B cell (primary cell): ENCODE results near the gene TEKT2. TPM values are rescaled to one million over a fixed set of nuclear protein-coding genes. Genes with fewer than 3 reads are reported as not detected.

Experiments
- ATAC-seq: fragments of 200-7000 bp; cut with Tn5 transposase; one replicate; pipeline ENCODE4 v1.10.0; 2021; ENCODE audit warnings: low read depth, mild to moderate bottlenecking, moderate number of reproducible peaks, moderate library complexity
- CTCF ChIA-PET: fragments of 350-600 bp; sonication (Branson Sonifier 250); formaldehyde crosslinking; loops from one replicate; lab custom pipeline; 2021; ENCODE audit warnings: antibody characterized with exemption, inconsistent platforms; lab: Charles Lee
- POLR2A ChIA-PET: fragments of 350-600 bp; sonication (Branson Sonifier 250); formaldehyde crosslinking; loops from one replicate; lab custom pipeline; 2021; ENCODE audit warnings: antibody characterized with exemption; lab: Charles Lee
- DNase-seq: peaks from one replicate; pipeline ENCODE4 v3.0.0; 2013
- H2AFZ ChIP-seq: 2 replicates; pipeline ENCODE4 v1.6.1; 2012; ENCODE audit warnings: mild to moderate bottlenecking, low read depth, low read length; ENCODE audit not compliant: insufficient read depth, poor library complexity, severe bottlenecking
- H3K27ac ChIP-seq, 2 donors: 1 replicate in 1 of 2; 2 replicates in 1 of 2; pipeline ENCODE4 v1.5.1; 2012 to 2013; ENCODE audit warnings: low read length in 2 of 2, mild to moderate bottlenecking in 2 of 2, moderate library complexity in 1 of 2
- H3K27me3 ChIP-seq, 4 experiments: fragments of 200-600 bp in 1 of 4; sonication (generic) in 1 of 4; replicated peaks in 1 of 4; 1 replicate in 2 of 4; 2 replicates in 2 of 4; pipeline versions ENCODE4 v1.6.1 to v1.7.0; 2013 to 2016; ENCODE audit warnings: low read length in 3 of 4, mild to moderate bottlenecking in 2 of 4, mixed read lengths in 1 of 4, moderate library complexity in 1 of 4; ENCODE audit not compliant: insufficient read depth in 4 of 4, control insufficient read depth in 3 of 4; ENCODE audit errors: control extremely low read depth in 1 of 4
- H3K36me3 ChIP-seq, 2 experiments: replicated peaks in 1 of 2; 1 replicate in 1 of 2; 2 replicates in 1 of 2; pipeline versions ENCODE4 v1.6.1 to v1.7.1; 2013; ENCODE audit warnings: low read length in 1 of 2; ENCODE audit not compliant: insufficient read depth in 2 of 2, control insufficient read depth in 1 of 2; ENCODE audit errors: control extremely low read depth in 1 of 2, extremely low read depth in 1 of 2
- H3K4me1 ChIP-seq, 2 donors: fragments of 200-600 bp in 1 of 2; sonication (generic) in 1 of 2; 1 replicate in 1 of 2; 2 replicates in 1 of 2; pipeline versions ENCODE4 v1.5.1 to v1.6.1; 2013 to 2017; ENCODE audit warnings: low read length in 2 of 2; ENCODE audit not compliant: control insufficient read depth in 2 of 2, insufficient read depth in 2 of 2
- H3K4me2 ChIP-seq: replicated peaks from 2 replicates; pipeline ENCODE3; 2012; ENCODE audit warnings: mild to moderate bottlenecking, low read depth, low read length; ENCODE audit not compliant: poor library complexity, severe bottlenecking
- H3K4me3 ChIP-seq, 5 experiments: fragments of 200-600 bp in 1 of 5; sonication (generic) in 1 of 5; 1 replicate in 3 of 5; 2 replicates in 2 of 5; pipeline versions ENCODE4 v1.5.1 to v1.7.0; 2011 to 2016; ENCODE audit warnings: low read length in 4 of 5, mild to moderate bottlenecking in 4 of 5, low read depth in 2 of 5, control low read depth in 1 of 5, moderate library complexity in 1 of 5; ENCODE audit not compliant: insufficient read depth in 1 of 5; ENCODE audit errors: control extremely low read depth in 1 of 5, extremely low read depth in 1 of 5
- H3K79me2 ChIP-seq: fragments of 200-600 bp; sonication (generic); one replicate; pipeline ENCODE4 v1.6.0; 2016; ENCODE audit warnings: low read length; ENCODE audit not compliant: control insufficient read depth, insufficient read depth
- H3K9ac ChIP-seq: fragments of 200-600 bp; sonication (generic); 2 replicates; pipeline ENCODE4 v1.6.1; 2017; ENCODE audit warnings: mild to moderate bottlenecking, low read length, moderate library complexity
- H3K9me3 ChIP-seq, 3 donors: one replicate each; pipeline versions ENCODE4 v1.6.1 to v1.7.1; 2013; ENCODE audit warnings: low read length in 2 of 3; ENCODE audit not compliant: control insufficient read depth in 2 of 3, insufficient read depth in 1 of 3; ENCODE audit errors: control extremely low read depth in 1 of 3
- H4K20me1 ChIP-seq: 2 replicates; pipeline ENCODE4 v1.6.0; 2012; ENCODE audit warnings: mild to moderate bottlenecking, low read length; ENCODE audit not compliant: insufficient read depth, control insufficient read depth, poor library complexity, severe bottlenecking
- H3K27ac Mint-ChIP-seq: one replicate; pipeline ENCODE4 v1.8.0; 2021; ENCODE audit warnings: mixed read lengths
- H3K27me3 Mint-ChIP-seq: one replicate; pipeline ENCODE4 v1.8.0; 2021; ENCODE audit warnings: mixed read lengths
- H3K4me1 Mint-ChIP-seq: one replicate; pipeline ENCODE4 v1.8.0; 2021; ENCODE audit warnings: mixed read lengths
- H3K4me3 Mint-ChIP-seq: one replicate; pipeline ENCODE4 v1.8.0; 2021; ENCODE audit warnings: mixed read lengths
- H3K9me3 Mint-ChIP-seq: one replicate; pipeline ENCODE4 v1.8.0; 2022; ENCODE audit warnings: mixed read lengths; ENCODE audit not compliant: insufficient read depth
- EZH2 ChIP-seq: IDR thresholded peaks from 2 replicates; pipeline ENCODE4 v1.6.1; 2012; ENCODE audit warnings: borderline replicate concordance, low read depth, mild to moderate bottlenecking, moderate library complexity, low read length; ENCODE audit not compliant: insufficient read depth, poor library complexity, severe bottlenecking
- WGBS: methylation state at CpG from one replicate; pipeline ENCODE4 v1.1.5; 2013; ENCODE audit warnings: missing lambda C conversion rate; ENCODE audit not compliant: insufficient coverage; 5-methylcytosine and 5-hydroxymethylcytosine counted together
- intact Hi-C: fragments of 100-400 bp; cut with micrococcal nuclease; formaldehyde crosslinking; loops from one replicate; pipeline ENCODE4 v1.10.0; 2022
- polyA plus RNA-seq: library from polyadenylated mRNA; depleted of rRNA; stranded (reverse); fragments of >200 nt; gene quantifications from 2 replicates; pipeline ENCODE4 v1.2.3, GENCODE V29; 2012
- total RNA-seq, 2 donors: library from RNA; stranded (reverse); fragments of 120-200 nt in 1 of 2; gene quantifications; 1 replicate in 1 of 2; 2 replicates in 1 of 2; pipeline versions ENCODE4 v1.2.3 to v1.2.4, GENCODE V29; 2013 to 2022
- TF ChIP-seq, protein P1 (sequence below): fragments of 200-600 bp; IDR thresholded peaks from one replicate; pipeline ENCODE4 v1.8.0; 2022; ENCODE audit warnings: antibody characterized with exemption, mild to moderate bottlenecking

Gene TEKT2
- total and polyA plus RNA-seq, 2 donors (not counting 1 experiment from before 2014, with no cell fraction given): not detected

DNA sequence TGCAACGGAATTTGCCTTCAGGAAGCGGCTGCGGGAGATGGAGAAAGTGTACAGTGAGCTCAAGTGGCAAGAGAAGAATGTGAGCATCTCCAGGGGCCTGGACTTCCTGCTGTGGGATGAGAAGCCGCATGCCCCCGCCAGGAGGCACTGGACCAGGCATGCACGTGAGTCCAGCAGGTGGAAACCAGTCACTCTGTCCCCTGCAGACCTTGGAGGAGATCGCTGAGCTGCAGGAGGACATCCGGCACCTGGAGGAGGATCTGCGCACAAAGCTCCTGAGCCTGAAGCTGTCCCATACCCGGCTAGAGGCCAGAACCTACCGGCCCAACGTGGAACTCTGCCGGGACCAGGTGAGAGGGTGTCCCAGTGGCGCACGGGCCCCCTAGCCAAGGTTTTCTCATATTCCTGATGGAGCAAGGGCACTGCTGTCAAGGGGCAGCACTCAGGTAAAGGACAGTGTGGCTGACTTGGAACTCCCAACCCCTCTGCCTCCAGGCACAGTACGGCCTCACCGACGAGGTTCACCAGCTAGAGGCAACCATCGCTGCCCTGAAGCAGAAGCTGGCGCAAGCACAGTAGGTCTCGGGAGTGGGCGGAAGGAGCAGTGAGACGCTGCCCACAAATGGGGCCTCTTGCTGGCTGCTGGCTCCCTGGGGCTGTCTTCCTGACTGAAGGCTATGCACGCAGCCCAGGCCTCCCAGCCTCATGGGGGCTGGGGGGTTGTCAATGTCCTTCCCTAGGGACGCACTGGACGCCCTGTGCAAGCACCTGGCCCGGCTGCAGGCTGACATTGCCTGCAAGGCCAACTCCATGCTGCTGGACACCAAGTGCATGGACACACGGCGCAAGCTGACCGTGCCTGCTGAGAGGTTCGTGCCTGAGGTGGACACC is 3.6 kb downstream of the TEKT2 start:
- Histone ChIP-seq H3K36me3 (peaks cover 0 to 14% of the 10 kb centered on the region in 2 experiments), H3K9me3 (peaks cover 0 to 3% (median 0%) of the 10 kb centered on the region in 3 donors), H4K20me1 (no peaks in the 10 kb centered on the region), H3K27ac (no peak overlapping the region), H3K27me3 (peaks cover 0 to 25% (median 12%) of the 10 kb centered on the region in 4 experiments), H3K79me2 (peaks cover 43% of the 10 kb centered on the region), H3K4me3 (no peak overlapping the region), H3K4me2 (no peak overlapping the region), H3K9ac (no peak overlapping the region), H3K4me1 (peaks cover 26 to 32% of the 10 kb centered on the region in 2 donors), H2AFZ (peak overlapping the region; percentile 96)
- no peak for ATAC-seq
- Mint-ChIP-seq H3K4me3 (peak overlapping the region; percentile 97), H3K4me1 (peaks cover 22% of the 10 kb centered on the region), H3K27ac (peak overlapping the region; percentile 82), H3K9me3 (no peaks in the 10 kb centered on the region), H3K27me3 (peaks cover 18% of the 10 kb centered on the region)
- ChIA-PET POLR2A (interaction anchor here (0.6 to 0.7 kb wide), 2 partner anchors 9 to 53 kb away, joined by 4 to 5 read pairs; no protein-coding TSS in a partner anchor), CTCF (interaction anchor here (0.7 to 1.4 kb wide), 5 partner anchors 62 to 204 kb away, joined by 3 to 5 read pairs (median 3); partner anchors contain the start of genes AGO1, AGO3 and TRAPPC3)
- intact Hi-C loops: loop anchor here (1.0 to 2.0 kb wide), 6 partner anchors 62 to 363 kb away; partner anchors contain the start of genes AGO1, AGO3, OSCP1 and THRAP3
- TF ChIP-seq, protein P1, sequence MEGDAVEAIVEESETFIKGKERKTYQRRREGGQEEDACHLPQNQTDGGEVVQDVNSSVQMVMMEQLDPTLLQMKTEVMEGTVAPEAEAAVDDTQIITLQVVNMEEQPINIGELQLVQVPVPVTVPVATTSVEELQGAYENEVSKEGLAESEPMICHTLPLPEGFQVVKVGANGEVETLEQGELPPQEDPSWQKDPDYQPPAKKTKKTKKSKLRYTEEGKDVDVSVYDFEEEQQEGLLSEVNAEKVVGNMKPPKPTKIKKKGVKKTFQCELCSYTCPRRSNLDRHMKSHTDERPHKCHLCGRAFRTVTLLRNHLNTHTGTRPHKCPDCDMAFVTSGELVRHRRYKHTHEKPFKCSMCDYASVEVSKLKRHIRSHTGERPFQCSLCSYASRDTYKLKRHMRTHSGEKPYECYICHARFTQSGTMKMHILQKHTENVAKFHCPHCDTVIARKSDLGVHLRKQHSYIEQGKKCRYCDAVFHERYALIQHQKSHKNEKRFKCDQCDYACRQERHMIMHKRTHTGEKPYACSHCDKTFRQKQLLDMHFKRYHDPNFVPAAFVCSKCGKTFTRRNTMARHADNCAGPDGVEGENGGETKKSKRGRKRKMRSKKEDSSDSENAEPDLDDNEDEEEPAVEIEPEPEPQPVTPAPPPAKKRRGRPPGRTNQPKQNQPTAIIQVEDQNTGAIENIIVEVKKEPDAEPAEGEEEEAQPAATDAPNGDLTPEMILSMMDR: no peak
- no peak for TF ChIP-seq EZH2
- DNase-seq: peak; percentile 33
- 96% methylated on average over 30 of the region's 31 CpGs for WGBS
